GM23338 (cell line): Measurements from ENCODE around the gene KCNIP3. TPM values are rescaled to one million over a fixed set of nuclear protein-coding genes. Genes with fewer than 3 reads are reported as not detected.

ENCODE experiments used
- ATAC-seq: fragments of 200-7000 bp; cut with Tn5 transposase; 3 replicates; pipeline ENCODE4 v1.9.1; 2020
- DNase-seq: peaks from one replicate; pipeline ENCODE4 v3.0.0-alpha.2; 2015; ENCODE audit warnings: low spot score
- H2AFZ ChIP-seq: fragments of 200-600 bp; sonication (generic); 2 replicates; pipeline ENCODE4 v1.8.0; 2016; ENCODE audit warnings: antibody characterized with exemption, mild to moderate bottlenecking, moderate library complexity
- H3F3A ChIP-seq: fragments of 200-600 bp; sonication (generic); replicated peaks from 2 replicates; pipeline ENCODE4 v1.8.0; 2017; ENCODE audit warnings: antibody characterized with exemption, mixed run types, low read depth
- H3K27ac ChIP-seq: fragments of 200-600 bp; sonication (generic); 2 replicates; pipeline ENCODE4 v1.6.1; 2016; ENCODE audit warnings: low read depth
- H3K27me3 ChIP-seq: fragments of 200-600 bp; sonication (generic); 2 replicates; pipeline ENCODE4 v1.8.0; 2016; ENCODE audit warnings: mild to moderate bottlenecking, mixed run types, moderate library complexity; ENCODE audit not compliant: insufficient read depth
- H3K36me3 ChIP-seq: fragments of 200-600 bp; sonication (generic); 2 replicates; pipeline ENCODE4 v1.8.0; 2016; ENCODE audit warnings: mild to moderate bottlenecking; ENCODE audit not compliant: insufficient read depth
- H3K4me1 ChIP-seq: fragments of 200-600 bp; sonication (generic); 2 replicates; pipeline ENCODE4 v1.8.0; 2016; ENCODE audit warnings: mild to moderate bottlenecking, moderate library complexity; ENCODE audit not compliant: insufficient read depth
- H3K4me2 ChIP-seq: fragments of 200-600 bp; sonication (generic); 2 replicates; pipeline ENCODE4 v1.7.1; 2017; ENCODE audit warnings: mixed run types
- H3K4me3 ChIP-seq: fragments of 200-600 bp; sonication (generic); 2 replicates; pipeline ENCODE4 v1.6.1; 2016; ENCODE audit warnings: mixed run types
- H3K79me2 ChIP-seq: fragments of 200-600 bp; sonication (generic); replicated peaks from 2 replicates; pipeline ENCODE4 v1.8.0; 2017; ENCODE audit warnings: mild to moderate bottlenecking; ENCODE audit not compliant: insufficient read depth
- H3K9me2 ChIP-seq: fragments of 200-600 bp; sonication (generic); 2 replicates; pipeline ENCODE4 v1.8.0; 2017; ENCODE audit not compliant: insufficient read depth
- H4K20me1 ChIP-seq: fragments of 200-600 bp; sonication (generic); replicated peaks from 2 replicates; pipeline ENCODE4 v1.8.0; 2017; ENCODE audit warnings: mild to moderate bottlenecking; ENCODE audit not compliant: insufficient read depth
- H3K27ac Mint-ChIP-seq: 2 replicates; pipeline ENCODE4 v1.8.0; 2020; ENCODE audit warnings: inconsistent platforms, mild to moderate bottlenecking, moderate library complexity, mixed read lengths
- H3K27me3 Mint-ChIP-seq: 3 replicates; pipeline ENCODE4 v1.8.0; 2022; ENCODE audit warnings: low read depth, mild to moderate bottlenecking, moderate library complexity, mixed read lengths, inconsistent platforms; ENCODE audit not compliant: insufficient read depth, poor library complexity
- H3K36me3 Mint-ChIP-seq: 3 replicates; pipeline ENCODE4 v1.8.0; 2021; ENCODE audit warnings: low read depth, mild to moderate bottlenecking, inconsistent platforms, moderate library complexity, mixed read lengths
- H3K4me1 Mint-ChIP-seq: 3 replicates; pipeline ENCODE4 v1.8.0; 2020; ENCODE audit warnings: mild to moderate bottlenecking, inconsistent platforms, mixed read lengths
- H3K4me3 Mint-ChIP-seq: 3 replicates; pipeline ENCODE4 v1.8.0; 2021; ENCODE audit warnings: moderate library complexity, mild to moderate bottlenecking, inconsistent platforms, mixed read lengths
- H3K9me3 Mint-ChIP-seq: 3 replicates; pipeline ENCODE4 v1.8.0; 2020; ENCODE audit warnings: moderate library complexity, mild to moderate bottlenecking, inconsistent platforms, mixed read lengths
- CREB1 ChIP-seq: fragments of 250-450 bp; sonication (Bioruptor Pico); IDR thresholded peaks from 2 replicates; pipeline ENCODE4 v1.5.0; 2020; ENCODE audit warnings: low read depth, mild to moderate bottlenecking, moderate library complexity
- CTCF ChIP-seq, 2 experiments: fragments of 200-600 bp in 1 of 2; sonication (generic) in 1 of 2; conservative IDR thresholded peaks; 2 replicates each; pipeline versions ENCODE4 v1.5.1 to v1.6.1; 2016 to 2017; ENCODE audit warnings: antibody characterized with exemption in 2 of 2, low read depth in 2 of 2, mild to moderate bottlenecking in 2 of 2, moderate library complexity in 1 of 2
- EZH2phosphoT487 ChIP-seq: fragments of 200-600 bp; sonication (generic); IDR thresholded peaks from one replicate; pipeline ENCODE4 v1.8.1; 2018; ENCODE audit warnings: antibody characterized with exemption; ENCODE audit not compliant: unreplicated experiment
- NANOG ChIP-seq: IDR thresholded peaks from 2 replicates; pipeline ENCODE4 v1.6.1; 2016; ENCODE audit warnings: antibody characterized with exemption, borderline replicate concordance
- POLR2AphosphoS5 ChIP-seq: IDR thresholded peaks from 2 replicates; pipeline ENCODE4 v1.6.1; 2016; ENCODE audit warnings: antibody characterized with exemption, low read depth
- REST ChIP-seq: IDR thresholded peaks from one replicate; pipeline ENCODE4 v1.6.1; 2018; ENCODE audit warnings: antibody characterized with exemption; ENCODE audit not compliant: unreplicated experiment
- STAT1 ChIP-seq: IDR thresholded peaks from one replicate; pipeline ENCODE4 v1.6.1; 2016; ENCODE audit warnings: antibody characterized with exemption; ENCODE audit not compliant: unreplicated experiment
- ZNF114 ChIP-seq: fragments of 250-450 bp; sonication (Bioruptor Pico); IDR thresholded peaks from 2 replicates; pipeline ENCODE4 v1.5.0; 2020; ENCODE audit warnings: mild to moderate bottlenecking, moderate library complexity
- ZNF331 ChIP-seq: fragments of 250-450 bp; sonication (Bioruptor Pico); IDR thresholded peaks from 2 replicates; pipeline ENCODE4 v1.5.0; 2020; ENCODE audit warnings: low read depth, mild to moderate bottlenecking, moderate library complexity
- polyA plus RNA-seq: library from polyadenylated mRNA; unstranded; fragments of >200 nt; fragmentation: Nextera tagmentation; extraction: Ambion mirVana; gene quantifications from 2 replicates; pipeline ENCODE4 v1.2.1, GENCODE V29; 2016
- total RNA-seq: library from RNA; depleted of rRNA; stranded (reverse); fragments of >200 nt; shearing (Covaris generic); gene quantifications from 2 replicates; pipeline ENCODE4 v1.2.3, GENCODE V29; 2014

KCNIP3 gene
- total and polyA plus RNA-seq, 2 experiments from 2014 or later, result 0.32 to 0.83 TPM

- Histone ChIP-seq H3K27me3 (no peaks in the 10 kb centered on the region), H3K9me2 (no peaks in the 10 kb centered on the region), H2AFZ (no peak overlapping the region), H4K20me1 (no peaks in the 10 kb centered on the region), H3K36me3 (no peaks in the 10 kb centered on the region), H3K4me3 (no peak overlapping the region), H3K4me2 (no peak overlapping the region), H3K27ac (no peak overlapping the region), H3K4me1 (peaks cover 12% of the 10 kb centered on the region; the same call in 1 of the 2 replicates), H3F3A (no peaks in the 10 kb centered on the region), H3K79me2 (no peaks in the 10 kb centered on the region)
- Mint-ChIP-seq H3K27ac (no peak overlapping the region), H3K4me3 (no peak overlapping the region), H3K9me3 (no peaks in the 10 kb centered on the region), H3K27me3 (peaks cover 12% of the 10 kb centered on the region), H3K36me3 (no peaks in the 10 kb centered on the region), H3K4me1 (peaks cover 21% of the 10 kb centered on the region)
- TF ChIP-seq CTCF (conservative IDR thresholded peaks at IDR 0.05; ENCODE audit: low read depth in 2 of 2), result no peak
- DNase-seq (peak; percentile 33), ATAC-seq (peak; percentile 24)
Observed at GRCh38 chr2:95300450-95300849, 3.3 kb downstream of the KCNIP3 start.

- no peaks in the 10 kb centered on the region for H3K27me3 ChIP-seq
- peaks cover 12% of the 10 kb centered on the region for H3K27me3 Mint-ChIP-seq
- no peaks in the 10 kb centered on the region for H3K9me3 Mint-ChIP-seq
- no peak overlapping the region for H3K4me3 Mint-ChIP-seq
- no peak for ATAC-seq
- no peak overlapping the region for H3K4me3 ChIP-seq
- H3K36me3 ChIP-seq, result no peaks in the 10 kb centered on the region
- no peaks in the 10 kb centered on the region for H4K20me1 ChIP-seq
- no peak for TF ChIP-seq CTCF (conservative IDR thresholded peaks at IDR 0.05; ENCODE audit: low read depth in 2 of 2)
- TF ChIP-seq ZNF114 (CRISPR knock-in tag), result no peak
- TF ChIP-seq ZNF331 (CRISPR knock-in tag), result no peak
- TF ChIP-seq REST, result no peak
- no peak for TF ChIP-seq STAT1
- no peak for TF ChIP-seq POLR2AphosphoS5
- TF ChIP-seq EZH2phosphoT487, result no peak
- TF ChIP-seq NANOG, result no peak
- no peak for TF ChIP-seq CREB1 (CRISPR knock-in tag)
- H3K9me2 ChIP-seq, result no peaks in the 10 kb centered on the region
- no peaks in the 10 kb centered on the region for H3F3A ChIP-seq
- no peak overlapping the region for H2AFZ ChIP-seq
- H3K4me2 ChIP-seq, result no peak overlapping the region
- no peaks in the 10 kb centered on the region for H3K79me2 ChIP-seq
- H3K27ac ChIP-seq, result no peak overlapping the region
- peaks cover 12% of the 10 kb centered on the region; the same call in 1 of the 2 replicates for H3K4me1 ChIP-seq
- no peak for DNase-seq
- H3K27ac Mint-ChIP-seq, result no peak overlapping the region
- H3K4me1 Mint-ChIP-seq, result peaks cover 21% of the 10 kb centered on the region
- no peaks in the 10 kb centered on the region for H3K36me3 Mint-ChIP-seq
Observed at GRCh38 chr2:95301186-95301585, 4.0 kb downstream of the KCNIP3 start.
